ENCODE measurements around the gene RNF34. TPM values are rescaled to one million over a fixed set of nuclear protein-coding genes. Genes with fewer than 3 reads are reported as not detected.

RNF34 gene
- total RNA-seq, 4 donors from 2014 or later, result 32.3 to 57.1 (median 46.2) TPM

DNA sequence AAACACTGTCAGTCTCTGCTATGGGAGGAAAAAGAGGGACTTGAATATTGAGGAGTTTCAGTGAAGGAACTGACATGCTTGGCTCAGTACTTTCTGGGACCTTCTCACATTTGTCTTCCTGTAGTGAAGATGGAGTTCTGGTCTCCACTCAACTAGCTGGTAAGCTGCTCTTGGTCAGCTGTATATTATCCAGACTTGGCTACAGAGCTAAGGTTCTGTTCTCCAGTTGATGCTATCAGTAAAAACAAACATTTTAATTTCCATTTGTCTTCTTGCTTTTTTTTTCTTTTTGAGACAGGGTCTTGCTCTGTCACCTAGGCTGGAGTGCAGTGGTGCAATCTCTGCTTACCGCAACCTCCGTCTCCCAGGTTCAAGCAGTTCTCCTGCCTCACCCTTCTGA lies 5.3 kb downstream of the RNF34 start:
- TF ChIP-seq, protein P1, sequence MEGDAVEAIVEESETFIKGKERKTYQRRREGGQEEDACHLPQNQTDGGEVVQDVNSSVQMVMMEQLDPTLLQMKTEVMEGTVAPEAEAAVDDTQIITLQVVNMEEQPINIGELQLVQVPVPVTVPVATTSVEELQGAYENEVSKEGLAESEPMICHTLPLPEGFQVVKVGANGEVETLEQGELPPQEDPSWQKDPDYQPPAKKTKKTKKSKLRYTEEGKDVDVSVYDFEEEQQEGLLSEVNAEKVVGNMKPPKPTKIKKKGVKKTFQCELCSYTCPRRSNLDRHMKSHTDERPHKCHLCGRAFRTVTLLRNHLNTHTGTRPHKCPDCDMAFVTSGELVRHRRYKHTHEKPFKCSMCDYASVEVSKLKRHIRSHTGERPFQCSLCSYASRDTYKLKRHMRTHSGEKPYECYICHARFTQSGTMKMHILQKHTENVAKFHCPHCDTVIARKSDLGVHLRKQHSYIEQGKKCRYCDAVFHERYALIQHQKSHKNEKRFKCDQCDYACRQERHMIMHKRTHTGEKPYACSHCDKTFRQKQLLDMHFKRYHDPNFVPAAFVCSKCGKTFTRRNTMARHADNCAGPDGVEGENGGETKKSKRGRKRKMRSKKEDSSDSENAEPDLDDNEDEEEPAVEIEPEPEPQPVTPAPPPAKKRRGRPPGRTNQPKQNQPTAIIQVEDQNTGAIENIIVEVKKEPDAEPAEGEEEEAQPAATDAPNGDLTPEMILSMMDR (IDR thresholded peaks at IDR 0.05 in 4 of 5, conservative IDR thresholded peaks at IDR 0.05 in 1 of 5), result no peak
- TF ChIP-seq POLR2A (IDR thresholded peaks at IDR 0.05), result no peak
- Histone ChIP-seq H3K27me3 (no peaks in the 10 kb centered on the region), H3K27ac (peak overlapping the region; percentile 97 to 99 (median 98)), H3K4me3 (no peak overlapping the region), H3K36me3 (peaks cover 0 to 5% of the 10 kb centered on the region in 2 donors), H3K4me1 (peaks cover 45 to 50% of the 10 kb centered on the region in 2 donors), H3K9me3 (no peaks in the 10 kb centered on the region)
- in situ Hi-C loops (cut with MboI; ENCODE audit: low sequenced_read_pairs in 4 of 4), result no loop called here
- intact Hi-C loops (cut with DNase I; ENCODE audit: low total_unique reads), result loop anchor here (10.0 kb wide), 1 partner anchor 870 kb away; the partner anchor contains the start of gene RNF10
- ATAC-seq (no peak), DNase-seq (no peak)

- H3K36me3 ChIP-seq, result peaks cover 0 to 13% of the 10 kb centered on the region in 2 donors
- TF ChIP-seq POLR2A (IDR thresholded peaks at IDR 0.05), result no peak
- intact Hi-C loops (cut with DNase I; ENCODE audit: low total_unique reads) (no loop called here), in situ Hi-C loops (cut with MboI; ENCODE audit: low sequenced_read_pairs in 4 of 4) (no loop called here)
- peak overlapping the region; percentile 81 to 97 (median 94) for H3K27ac ChIP-seq
- DNase-seq (no peak), ATAC-seq (no peak)
- H3K4me1 ChIP-seq, result peaks cover 36 to 53% of the 10 kb centered on the region in 2 donors
- no peaks in the 10 kb centered on the region for H3K27me3 ChIP-seq
- H3K9me3 ChIP-seq, result no peaks in the 10 kb centered on the region
- H3K4me3 ChIP-seq, result no peak overlapping the region
These were observed 14.0 kb downstream of the RNF34 start for GRCh38 chr12:121413917-121414316.

DNA sequence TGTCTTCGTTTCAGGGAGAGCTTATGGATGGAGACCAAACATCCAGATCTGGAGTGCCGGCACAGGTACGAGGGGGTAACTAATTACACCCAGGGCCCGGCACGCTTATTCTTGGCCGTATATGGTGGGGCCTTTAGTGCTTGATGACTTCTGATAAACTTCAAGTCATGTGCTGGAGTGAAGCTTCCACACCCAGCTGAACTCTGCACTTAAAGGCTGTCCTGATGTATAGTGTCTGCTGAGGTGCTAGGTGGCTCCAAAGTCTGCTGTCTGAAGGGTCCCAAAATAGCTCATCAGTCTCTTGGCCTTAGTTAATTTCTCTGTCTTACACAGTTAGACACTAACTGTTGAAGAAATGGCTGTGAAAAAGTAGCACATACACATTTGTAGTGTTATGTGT lies 17.9 kb downstream of the RNF34 start:
- Histone ChIP-seq H3K36me3 (peaks cover 0 to 33% of the 10 kb centered on the region in 2 donors), H3K9me3 (no peaks in the 10 kb centered on the region), H3K4me1 (peaks cover 45 to 53% of the 10 kb centered on the region in 2 donors), H3K27ac (peak overlapping the region; percentile 81 to 97 (median 94)), H3K27me3 (no peaks in the 10 kb centered on the region), H3K4me3 (no peak overlapping the region)
- peak in 1 of 2 donors; percentile 21 for ATAC-seq
- DNase-seq, result no peak
- TF ChIP-seq POLR2A (IDR thresholded peaks at IDR 0.05), result no peak
- TF ChIP-seq, protein P1 (IDR thresholded peaks at IDR 0.05 in 4 of 5, conservative IDR thresholded peaks at IDR 0.05 in 1 of 5), result no peak
- in situ Hi-C loops (cut with MboI; ENCODE audit: low sequenced_read_pairs in 4 of 4), result no loop called here
- intact Hi-C loops (cut with DNase I; ENCODE audit: low total_unique reads), result no loop called here

- H3K27me3 ChIP-seq, result no peaks in the 10 kb centered on the region
- no peak for TF ChIP-seq POLR2A (IDR thresholded peaks at IDR 0.05)
- TF ChIP-seq, protein P1 (IDR thresholded peaks at IDR 0.05 in 4 of 5, conservative IDR thresholded peaks at IDR 0.05 in 1 of 5), result no peak
- ATAC-seq (no peak), DNase-seq (no peak)
- H3K27ac ChIP-seq, result peak overlapping the region; percentile 81 to 97 (median 94)
- in situ Hi-C loops (cut with MboI; ENCODE audit: low sequenced_read_pairs in 4 of 4) (no loop called here), intact Hi-C loops (cut with DNase I; ENCODE audit: low total_unique reads) (no loop called here)
- H3K36me3 ChIP-seq, result peaks cover 0 to 33% of the 10 kb centered on the region in 2 donors
- H3K4me1 ChIP-seq, result peaks cover 44 to 56% of the 10 kb centered on the region in 2 donors
- H3K9me3 ChIP-seq, result no peaks in the 10 kb centered on the region
- no peak overlapping the region for H3K4me3 ChIP-seq
These were observed 20.2 kb downstream of the RNF34 start for GRCh38 chr12:121420109-121420508.

DNA sequence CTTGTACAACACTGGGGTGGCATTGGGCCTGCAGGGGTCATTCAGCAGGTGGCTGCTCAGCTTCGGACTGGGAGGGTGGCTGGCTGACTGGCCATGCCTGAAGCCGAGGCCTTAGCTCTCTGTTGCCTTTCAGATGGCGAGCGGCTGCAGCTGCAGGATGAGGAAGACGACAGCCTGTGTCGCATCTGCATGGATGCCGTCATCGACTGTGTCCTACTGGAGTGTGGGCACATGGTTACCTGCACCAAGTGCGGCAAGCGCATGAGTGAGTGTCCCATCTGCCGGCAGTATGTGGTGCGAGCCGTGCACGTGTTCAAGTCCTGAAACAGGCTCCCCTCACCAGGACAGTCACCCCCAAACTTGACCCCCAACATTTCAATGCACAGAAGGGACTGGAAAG lies 23.3 kb downstream of the RNF34 start:
- intact Hi-C loops (cut with DNase I; ENCODE audit: low total_unique reads) (loop anchor here (1.0 kb wide), 1 partner anchor 8 kb away; no protein-coding TSS in a partner anchor), in situ Hi-C loops (cut with MboI; ENCODE audit: low sequenced_read_pairs in 4 of 4) (no loop called here)
- H3K27ac ChIP-seq, result peak overlapping the region; percentile 81 to 97 (median 94)
- peaks cover 19 to 31% of the 10 kb centered on the region in 2 donors for H3K4me1 ChIP-seq
- ATAC-seq, result peak in 1 of 2 donors; percentile 4
- no peak for DNase-seq
- TF ChIP-seq, protein P1 (IDR thresholded peaks at IDR 0.05 in 4 of 5, conservative IDR thresholded peaks at IDR 0.05 in 1 of 5), result no peak
- no peak for TF ChIP-seq POLR2A (IDR thresholded peaks at IDR 0.05)
- H3K9me3 ChIP-seq, result no peaks in the 10 kb centered on the region
- peaks cover 0 to 53% of the 10 kb centered on the region in 2 donors for H3K36me3 ChIP-seq
- H3K4me3 ChIP-seq, result no peak overlapping the region
- H3K27me3 ChIP-seq, result no peaks in the 10 kb centered on the region
